Measurements from ENCODE around the gene SERPING1.

DNA sequence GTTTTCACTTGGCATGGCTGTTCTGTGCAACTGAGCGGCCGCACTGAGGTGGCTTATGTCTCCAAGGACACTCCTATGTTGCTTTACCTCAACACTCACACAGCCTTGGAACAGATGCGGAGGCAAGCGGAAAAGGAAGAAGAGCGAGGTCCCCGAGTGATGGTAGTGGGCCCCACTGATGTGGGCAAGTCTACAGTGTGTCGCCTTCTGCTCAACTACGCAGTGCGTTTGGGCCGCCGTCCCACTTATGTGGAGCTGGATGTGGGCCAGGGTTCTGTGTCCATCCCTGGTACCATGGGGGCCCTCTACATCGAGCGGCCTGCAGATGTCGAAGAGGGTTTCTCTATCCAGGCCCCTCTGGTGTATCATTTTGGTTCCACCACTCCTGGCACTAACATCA is 62.2 kb downstream of the SERPING1 start:
- no peak for TF ChIP-seq CTCF (IDR thresholded peaks at IDR 0.05)
- TF ChIP-seq POLR2A (IDR thresholded peaks at IDR 0.05), result no peak
